Body of pancreas (tissue), 4 donors: ENCODE results near the gene IFI27. TPM values are rescaled to one million over a fixed set of nuclear protein-coding genes. Genes with fewer than 3 reads are reported as not detected.

Source experiments
- ATAC-seq: fragments of 150-250 bp; one replicate; pipeline ENCODE4 v1.9.1; 2016
- DNase-seq, 4 donors: peaks; one replicate each; pipeline ENCODE4 v3.0.0-alpha.2; 2019
- H3K27ac ChIP-seq, 4 donors: fragments of 200-600 bp; sonication (generic); 1 replicate in 3 of 4; 2 replicates in 1 of 4; pipeline versions ENCODE4 v1.5.1 to v1.6.1; 2016 to 2019; ENCODE audit warnings: mild to moderate bottlenecking in 1 of 4, mixed read lengths in 1 of 4, moderate library complexity in 1 of 4
- H3K27me3 ChIP-seq, 2 donors: fragments of 200-600 bp; sonication (generic); one replicate each; pipeline ENCODE4 v1.6.0; 2016; ENCODE audit warnings: mild to moderate bottlenecking in 1 of 2
- H3K36me3 ChIP-seq, 2 donors: fragments of 200-600 bp; sonication (generic); replicated peaks in 1 of 2; 2 replicates each; pipeline ENCODE4 v1.5.1; 2016; ENCODE audit warnings: low read depth in 2 of 2; ENCODE audit not compliant: insufficient read depth in 1 of 2
- H3K4me1 ChIP-seq: fragments of 200-600 bp; sonication (generic); one replicate; pipeline ENCODE4 v1.6.0; 2016
- H3K4me3 ChIP-seq, 2 donors: fragments of 200-600 bp; sonication (generic); 1 replicate in 1 of 2; 2 replicates in 1 of 2; pipeline ENCODE4 v1.5.1; 2016 to 2019
- H3K9me3 ChIP-seq, 3 donors: fragments of 200-600 bp; sonication (generic); 1 replicate in 2 of 3; 2 replicates in 1 of 3; pipeline ENCODE4 v1.5.1; 2016
- POLR2A ChIP-seq, 3 donors: fragments of 450-650 bp; IDR thresholded peaks; one replicate each; pipeline ENCODE4 v1.6.1; 2016; ENCODE audit warnings: antibody characterized with exemption in 3 of 3, mild to moderate bottlenecking in 2 of 3
- WGBS, 2 donors: methylation state at CpG; one replicate each; pipeline ENCODE4 v1.1.5; 2017; 5-methylcytosine and 5-hydroxymethylcytosine counted together
- intact Hi-C: fragments of 100-400 bp; cut with DNase I; formaldehyde crosslinking; loops from one replicate; pipeline ENCODE4 v1.15.1; 2023
- total RNA-seq, 2 donors: library from RNA; depleted of rRNA; stranded (reverse); fragments of >200 nt; gene quantifications; one replicate each; pipeline ENCODE4 v1.1.0, GENCODE V29; 2016
- TF ChIP-seq, protein P1 (sequence below), 7 experiments: fragments of 450-650 bp in 4 of 7; fragments of 200-600 bp in 3 of 7; sonication (generic) in 3 of 7; IDR thresholded peaks; one replicate each; pipeline ENCODE4 v1.5.1; 2016 to 2019; ENCODE audit warnings: antibody characterized with exemption in 7 of 7

The IFI27 gene
- total RNA-seq, 2 donors from 2014 or later = 8.8 to 38.6 TPM

DNA sequence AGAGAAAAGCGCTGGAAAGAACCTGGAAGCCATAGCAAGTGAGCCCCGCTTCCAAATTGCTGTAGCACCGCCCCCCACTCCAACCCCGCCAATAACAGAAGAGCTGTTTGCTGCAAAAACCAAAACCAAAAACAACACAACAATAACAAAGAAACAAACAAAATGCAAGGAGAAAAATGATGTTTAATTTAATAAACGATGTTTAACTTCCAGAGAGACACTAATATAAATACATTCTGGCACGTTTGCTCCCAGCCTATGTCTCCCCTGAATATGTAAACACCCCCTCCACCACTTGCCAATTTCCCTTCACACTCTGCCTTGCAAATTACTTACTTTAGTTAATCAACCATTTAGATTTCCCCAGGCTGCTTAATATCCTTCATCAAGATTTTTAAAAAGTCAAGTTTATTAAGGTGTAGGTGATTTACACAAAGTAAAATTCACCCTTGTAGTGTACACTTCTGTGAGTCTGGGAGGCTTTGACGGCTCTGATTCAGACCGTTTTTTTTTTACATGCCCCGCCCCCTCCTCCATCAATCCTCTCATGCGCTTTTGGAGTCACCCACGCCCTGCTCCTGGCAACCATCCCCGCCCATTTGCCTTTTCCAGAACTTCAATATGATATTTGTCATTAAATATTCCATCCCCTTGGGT, 19.4 kb downstream of the IFI27 start:
- no peak for ATAC-seq
- Histone ChIP-seq H3K9me3 (no peaks in the 10 kb centered on the region), H3K36me3 (no peaks in the 10 kb centered on the region), H3K27ac (peak overlapping the region in 3 of 4 donors; percentile 52 to 62 (median 62)), H3K4me1 (peaks cover 16% of the 10 kb centered on the region), H3K4me3 (no peak overlapping the region), H3K27me3 (peaks cover 0 to 8% of the 10 kb centered on the region in 2 donors)
- 2 to 3% methylated on average over 11 to 12 of the region's 12 CpGs for WGBS, 2 donors
- peak in 2 of 4 donors; percentile 30 to 44 for DNase-seq
- intact Hi-C loops = no loop called here
- TF ChIP-seq POLR2A (IDR thresholded peaks at IDR 0.05) = no peak
- TF ChIP-seq, protein P1, sequence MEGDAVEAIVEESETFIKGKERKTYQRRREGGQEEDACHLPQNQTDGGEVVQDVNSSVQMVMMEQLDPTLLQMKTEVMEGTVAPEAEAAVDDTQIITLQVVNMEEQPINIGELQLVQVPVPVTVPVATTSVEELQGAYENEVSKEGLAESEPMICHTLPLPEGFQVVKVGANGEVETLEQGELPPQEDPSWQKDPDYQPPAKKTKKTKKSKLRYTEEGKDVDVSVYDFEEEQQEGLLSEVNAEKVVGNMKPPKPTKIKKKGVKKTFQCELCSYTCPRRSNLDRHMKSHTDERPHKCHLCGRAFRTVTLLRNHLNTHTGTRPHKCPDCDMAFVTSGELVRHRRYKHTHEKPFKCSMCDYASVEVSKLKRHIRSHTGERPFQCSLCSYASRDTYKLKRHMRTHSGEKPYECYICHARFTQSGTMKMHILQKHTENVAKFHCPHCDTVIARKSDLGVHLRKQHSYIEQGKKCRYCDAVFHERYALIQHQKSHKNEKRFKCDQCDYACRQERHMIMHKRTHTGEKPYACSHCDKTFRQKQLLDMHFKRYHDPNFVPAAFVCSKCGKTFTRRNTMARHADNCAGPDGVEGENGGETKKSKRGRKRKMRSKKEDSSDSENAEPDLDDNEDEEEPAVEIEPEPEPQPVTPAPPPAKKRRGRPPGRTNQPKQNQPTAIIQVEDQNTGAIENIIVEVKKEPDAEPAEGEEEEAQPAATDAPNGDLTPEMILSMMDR (IDR thresholded peaks at IDR 0.05) = no peak

- no peak overlapping the region for H3K27ac ChIP-seq
- peaks cover 0 to 8% of the 10 kb centered on the region in 2 donors for H3K27me3 ChIP-seq
- H3K9me3 ChIP-seq = no peaks in the 10 kb centered on the region
- intact Hi-C loops = no loop called here
- H3K4me1 ChIP-seq = peaks cover 16% of the 10 kb centered on the region
- no peak for TF ChIP-seq POLR2A (IDR thresholded peaks at IDR 0.05)
- TF ChIP-seq, protein P1 (IDR thresholded peaks at IDR 0.05) = peak; percentile 35 to 78 (median 67)
- H3K4me3 ChIP-seq = no peak overlapping the region
- ATAC-seq = peak; percentile 36
- peak; percentile 59 to 73 (median 68) for DNase-seq
- WGBS, 2 donors = 38 to 48% methylated on average over 4 of the region's 4 CpGs
- H3K36me3 ChIP-seq = no peaks in the 10 kb centered on the region
Observed at GRCh38 chr14:94132285-94132887, 21.9 kb downstream of the IFI27 start.

GRCh38 chr14:94135476-94135875, 24.9 kb downstream of the IFI27 start:
- H3K27ac ChIP-seq = no peak overlapping the region
- DNase-seq (no peak), ATAC-seq (no peak)
- 61 to 77% methylated on average over 4 of the region's 4 CpGs for WGBS, 2 donors
- H3K36me3 ChIP-seq = no peaks in the 10 kb centered on the region
- no peaks in the 10 kb centered on the region for H3K4me1 ChIP-seq
- no peaks in the 10 kb centered on the region for H3K9me3 ChIP-seq
- H3K27me3 ChIP-seq = peaks cover 0 to 8% of the 10 kb centered on the region in 2 donors
- no peak for TF ChIP-seq POLR2A (IDR thresholded peaks at IDR 0.05)
- TF ChIP-seq, protein P1 (IDR thresholded peaks at IDR 0.05) = no peak
- intact Hi-C loops = loop anchor here (5.0 kb wide), 1 partner anchor 103 kb away; no protein-coding TSS in a partner anchor
- no peak overlapping the region for H3K4me3 ChIP-seq

- Histone ChIP-seq H3K27me3 (no peaks in the 10 kb centered on the region), H3K9me3 (no peaks in the 10 kb centered on the region), H3K36me3 (no peaks in the 10 kb centered on the region), H3K4me3 (no peak overlapping the region), H3K27ac (no peak overlapping the region), H3K4me1 (no peaks in the 10 kb centered on the region)
- 26 to 75% methylated on average over 7 to 18 of the region's 18 CpGs for WGBS, 2 donors
- ATAC-seq (peak; percentile 93), DNase-seq (peak; percentile 89 to 94 (median 90))
- TF ChIP-seq POLR2A (IDR thresholded peaks at IDR 0.05) = no peak
- TF ChIP-seq, protein P1 (IDR thresholded peaks at IDR 0.05) = peak; percentile 92 to 98 (median 95)
- intact Hi-C loops = loop anchor here (5.0 kb wide), 1 partner anchor 104 kb away; no protein-coding TSS in a partner anchor
Observed at GRCh38 chr14:94136575-94137331, 26.2 kb downstream of the IFI27 start.
